Ectodermal cell (in vitro differentiated cells): ENCODE results near the gene ARHGEF3.

Experiments used
- H3K27ac ChIP-seq: 2 replicates; pipeline ENCODE4 v1.7.0; 2013; ENCODE audit warnings: mild to moderate bottlenecking, low read depth, low read length; ENCODE audit not compliant: insufficient read depth, poor library complexity, severe bottlenecking
- H3K27me3 ChIP-seq: 2 replicates; pipeline ENCODE4 v1.7.0; 2013; ENCODE audit warnings: mild to moderate bottlenecking, low read length; ENCODE audit not compliant: insufficient read depth, control insufficient read depth, poor library complexity, severe bottlenecking
- H3K36me3 ChIP-seq: one replicate; pipeline ENCODE4 v1.7.0; 2013; ENCODE audit warnings: low read length; ENCODE audit not compliant: control insufficient read depth, insufficient read depth
- H3K4me1 ChIP-seq: one replicate; pipeline ENCODE4 v1.7.0; 2013; ENCODE audit warnings: low read length; ENCODE audit not compliant: control insufficient read depth, insufficient read depth
- H3K4me3 ChIP-seq: 2 replicates; pipeline ENCODE4 v1.7.0; 2013; ENCODE audit warnings: low read depth, low read length, control low read depth; ENCODE audit not compliant: insufficient read depth
- H3K9me3 ChIP-seq: 2 replicates; pipeline ENCODE4 v1.7.0; 2013; ENCODE audit warnings: mild to moderate bottlenecking, low read length, moderate library complexity; ENCODE audit not compliant: control insufficient read depth
- WGBS, 2 experiments: methylation state at CpG; one replicate each; pipeline ENCODE4 v1.1.7; 2013; ENCODE audit warnings: missing lambda C conversion rate in 2 of 2; 5-methylcytosine and 5-hydroxymethylcytosine counted together

Gene ARHGEF3

DNA sequence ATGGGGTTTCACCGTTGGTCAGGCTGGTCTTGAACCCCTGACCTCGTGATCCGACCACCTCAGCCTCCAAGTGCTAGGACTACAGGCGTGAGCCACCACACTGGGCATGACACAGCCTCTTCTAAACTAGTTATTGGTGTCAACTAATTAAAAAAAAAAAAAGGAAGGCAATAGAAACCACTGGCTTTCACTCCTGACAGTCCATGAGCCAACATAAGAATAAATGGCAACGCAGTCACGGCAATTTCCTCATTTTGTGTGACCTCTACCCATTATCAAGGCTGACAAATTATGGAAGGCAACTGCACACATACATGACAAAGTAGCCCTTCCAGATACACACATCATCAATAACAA is 5.9 kb downstream of the ARHGEF3 start:
- Histone ChIP-seq H3K9me3 (no peaks in the 10 kb centered on the region), H3K4me1 (no peaks in the 10 kb centered on the region), H3K27me3 (peaks cover 10% of the 10 kb centered on the region), H3K27ac (no peak overlapping the region), H3K4me3 (no peak overlapping the region), H3K36me3 (no peaks in the 10 kb centered on the region)
- WGBS, 2 experiments, result 76 to 79% methylated on average over 6 of the region's 6 CpGs

- Histone ChIP-seq H3K4me1 (no peaks in the 10 kb centered on the region), H3K4me3 (no peak overlapping the region), H3K27ac (no peak overlapping the region), H3K27me3 (peaks cover 4% of the 10 kb centered on the region), H3K36me3 (no peaks in the 10 kb centered on the region), H3K9me3 (no peaks in the 10 kb centered on the region)
- WGBS, 2 experiments, result 92% methylated on average over 7 of the region's 7 CpGs
These were observed 6.5 kb downstream of the ARHGEF3 start for GRCh38 chr3:56795097-56795828.

DNA sequence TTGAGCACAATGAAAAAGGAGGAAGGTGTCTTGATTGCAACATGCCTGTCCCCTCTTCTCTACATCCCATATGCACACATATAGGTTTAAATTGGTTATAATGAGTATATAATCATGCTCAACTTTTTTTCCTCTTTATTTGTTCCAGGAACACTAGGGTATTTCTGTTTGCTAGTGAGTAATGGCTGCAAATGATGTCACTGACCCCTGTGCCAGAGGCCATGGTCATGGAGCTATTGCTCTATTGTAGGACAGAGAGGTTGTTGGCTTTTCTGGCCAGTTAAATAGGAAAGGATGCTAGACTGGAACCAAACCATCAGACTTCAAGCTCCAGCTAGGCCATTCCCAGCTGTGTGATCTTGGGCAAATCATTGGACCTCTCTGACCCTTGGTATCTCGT is 9.6 kb downstream of the ARHGEF3 start:
- no peaks in the 10 kb centered on the region for H3K4me1 ChIP-seq
- WGBS, 2 experiments, result 89% methylated on average over 1 of the region's 1 CpG; no CpG with 5 or more reads in 1 of the 2 experiments
- H3K27me3 ChIP-seq, result no peaks in the 10 kb centered on the region
- no peaks in the 10 kb centered on the region for H3K36me3 ChIP-seq
- no peaks in the 10 kb centered on the region for H3K9me3 ChIP-seq
- H3K4me3 ChIP-seq, result no peak overlapping the region
- H3K27ac ChIP-seq, result no peak overlapping the region

DNA sequence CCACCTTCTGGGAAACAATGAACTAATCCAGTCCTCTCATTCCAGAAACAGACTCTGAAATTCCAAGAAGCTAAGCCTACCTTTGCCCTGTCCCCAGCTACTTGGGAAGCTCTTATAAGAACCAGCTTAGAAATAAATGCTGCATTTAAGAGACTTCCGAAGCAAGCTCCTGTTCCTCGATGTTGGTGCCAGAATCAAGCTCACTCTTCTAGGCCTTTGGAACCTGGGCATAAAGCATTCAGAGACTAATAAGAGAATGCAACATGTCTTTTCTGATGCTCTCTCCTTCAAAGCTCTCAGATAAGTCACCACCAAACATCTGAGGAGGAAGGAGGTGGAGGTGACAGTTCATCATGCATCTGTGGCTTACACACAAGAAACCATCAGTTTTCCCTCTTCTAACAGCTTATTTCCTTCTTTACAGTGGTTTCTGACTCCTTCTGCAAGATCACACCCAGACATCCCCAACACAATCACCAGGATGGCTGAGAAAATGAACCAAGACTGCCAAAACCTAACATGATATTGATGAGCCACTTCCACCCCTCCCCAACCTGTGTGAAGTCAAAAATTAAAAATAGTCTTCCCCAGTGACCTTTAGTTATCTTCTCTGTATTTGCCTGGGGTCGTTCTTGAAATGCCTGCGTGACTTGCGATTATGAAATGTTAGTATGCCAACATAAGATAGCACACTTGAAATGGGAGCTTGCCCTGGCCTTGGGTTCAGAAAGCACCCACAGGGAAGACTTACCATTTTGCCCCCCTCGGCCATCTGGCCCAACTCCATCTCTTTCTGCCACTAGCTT is 11.5 kb downstream of the ARHGEF3 start:
- WGBS, 2 experiments, result 95 to 97% methylated on average over 6 of the region's 6 CpGs

DNA sequence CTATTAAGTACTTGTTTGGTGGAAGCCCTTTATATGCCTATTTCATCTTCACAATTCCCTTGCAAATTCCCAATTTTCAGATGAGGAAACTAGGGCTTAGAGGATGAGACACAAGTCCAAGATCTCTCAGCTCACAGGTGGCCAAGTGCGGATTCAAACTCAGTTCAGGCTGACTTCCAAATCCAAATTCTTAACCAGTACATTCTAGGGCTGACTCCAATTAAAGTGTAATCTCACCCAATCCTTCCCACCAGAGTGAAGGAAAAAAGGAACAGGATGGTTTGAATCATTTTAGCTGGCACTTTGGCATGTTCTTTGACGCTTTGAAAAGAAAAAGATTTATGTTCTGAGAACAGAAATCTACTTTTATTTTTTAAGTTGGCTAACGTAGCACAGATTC is 12.7 kb downstream of the ARHGEF3 start:
- no peak overlapping the region for H3K27ac ChIP-seq
- H3K27me3 ChIP-seq, result no peaks in the 10 kb centered on the region
- 70 to 84% methylated on average over 3 of the region's 3 CpGs for WGBS, 2 experiments
- no peak overlapping the region for H3K4me3 ChIP-seq
- H3K9me3 ChIP-seq, result no peaks in the 10 kb centered on the region
- no peaks in the 10 kb centered on the region for H3K4me1 ChIP-seq
- H3K36me3 ChIP-seq, result no peaks in the 10 kb centered on the region

More for the DNA sequence above, 11.5 kb downstream of the ARHGEF3 start:
- Histone ChIP-seq H3K27me3 (no peaks in the 10 kb centered on the region), H3K9me3 (no peaks in the 10 kb centered on the region), H3K4me1 (no peaks in the 10 kb centered on the region), H3K27ac (no peak overlapping the region), H3K4me3 (no peak overlapping the region), H3K36me3 (no peaks in the 10 kb centered on the region)

- Histone ChIP-seq H3K4me3 (no peak overlapping the region), H3K36me3 (no peaks in the 10 kb centered on the region), H3K9me3 (no peaks in the 10 kb centered on the region), H3K4me1 (no peaks in the 10 kb centered on the region), H3K27ac (no peak overlapping the region), H3K27me3 (no peaks in the 10 kb centered on the region)
- 85 to 87% methylated on average over 2 of the region's 2 CpGs for WGBS, 2 experiments
These were observed 13.2 kb downstream of the ARHGEF3 start for GRCh38 chr3:56788521-56788920.

DNA sequence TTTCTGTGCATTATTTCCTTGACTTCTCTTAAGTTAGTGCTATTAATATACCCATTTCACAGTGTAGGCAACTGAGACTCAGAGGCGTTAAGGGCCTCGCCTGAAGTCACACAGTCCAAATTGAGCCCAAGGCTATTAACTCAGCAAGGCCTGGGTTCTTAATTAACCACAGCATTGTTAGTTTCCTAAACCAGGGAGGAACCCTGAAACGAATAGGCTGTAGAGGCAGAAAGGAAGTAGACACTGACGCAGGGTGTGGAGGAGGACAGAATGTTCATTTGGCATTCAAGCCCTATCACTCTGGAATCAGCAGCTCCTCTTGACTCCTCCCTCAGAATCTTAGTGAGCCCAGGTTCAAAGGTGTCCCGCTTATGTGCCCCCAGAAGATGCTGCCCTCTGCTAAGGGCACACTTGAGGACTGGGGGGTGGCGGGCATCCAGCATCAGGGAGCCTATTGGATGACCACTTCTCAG is 13.9 kb downstream of the ARHGEF3 start:
- Histone ChIP-seq H3K4me3 (no peak overlapping the region), H3K36me3 (no peaks in the 10 kb centered on the region), H3K27ac (no peak overlapping the region), H3K4me1 (no peaks in the 10 kb centered on the region), H3K9me3 (no peaks in the 10 kb centered on the region), H3K27me3 (no peaks in the 10 kb centered on the region)
- 93 to 98% methylated on average over 6 of the region's 6 CpGs for WGBS, 2 experiments

DNA sequence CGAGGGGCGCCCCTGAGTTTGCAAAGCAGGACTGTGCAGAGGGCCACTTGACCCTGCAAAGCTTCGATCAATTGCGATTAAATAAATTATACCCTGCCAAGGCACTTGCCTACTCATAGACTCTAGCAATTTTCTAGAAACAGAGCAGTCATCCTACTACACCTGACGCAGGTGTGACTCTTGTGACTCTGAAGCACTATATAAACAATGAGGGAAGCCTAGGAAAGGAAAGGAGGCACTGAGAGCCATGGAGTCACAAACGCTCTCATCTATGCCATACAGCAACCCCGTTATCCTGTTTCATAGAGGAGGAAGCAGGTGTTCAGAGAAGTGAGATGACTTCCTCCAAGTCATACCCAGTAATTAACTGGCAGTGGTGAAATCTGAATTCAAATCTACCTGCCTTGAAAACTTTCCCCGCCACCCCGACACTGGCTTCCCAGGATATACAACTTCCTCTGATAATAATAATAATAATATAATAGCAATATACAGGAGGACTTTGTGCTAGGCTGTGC is 14.4 kb downstream of the ARHGEF3 start:
- Histone ChIP-seq H3K4me1 (no peaks in the 10 kb centered on the region), H3K27ac (no peak overlapping the region), H3K27me3 (no peaks in the 10 kb centered on the region), H3K4me3 (no peak overlapping the region), H3K36me3 (no peaks in the 10 kb centered on the region), H3K9me3 (no peaks in the 10 kb centered on the region)
- WGBS, 2 experiments, result 91 to 96% methylated on average over 7 of the region's 9 CpGs

- Histone ChIP-seq H3K27me3 (no peaks in the 10 kb centered on the region), H3K4me1 (no peaks in the 10 kb centered on the region), H3K27ac (no peak overlapping the region), H3K4me3 (no peak overlapping the region), H3K9me3 (no peaks in the 10 kb centered on the region), H3K36me3 (no peaks in the 10 kb centered on the region)
- WGBS, 2 experiments, result 89 to 90% methylated on average over 4 of the region's 4 CpGs
These were observed 16.2 kb downstream of the ARHGEF3 start for GRCh38 chr3:56785499-56785898.

- Histone ChIP-seq H3K4me1 (no peaks in the 10 kb centered on the region), H3K9me3 (no peaks in the 10 kb centered on the region), H3K36me3 (no peaks in the 10 kb centered on the region), H3K27ac (no peak overlapping the region), H3K27me3 (no peaks in the 10 kb centered on the region), H3K4me3 (no peak overlapping the region)
- 91 to 95% methylated on average over 5 of the region's 5 CpGs for WGBS, 2 experiments
These were observed 17.2 kb downstream of the ARHGEF3 start for GRCh38 chr3:56784448-56785001.
